Omental fat pad (tissue), 4 donors: ENCODE results near the gene UBE2E3. TPM values are rescaled to one million over a fixed set of nuclear protein-coding genes. Genes with fewer than 3 reads are reported as not detected.

Source experiments
- ATAC-seq: fragments of 150-250 bp; one replicate; pipeline ENCODE4 v1.9.1; 2016; ENCODE audit warnings: mild to moderate bottlenecking, moderate library complexity; ENCODE audit not compliant: low FRiP score
- DNase-seq: peaks from one replicate; pipeline ENCODE4 v3.0.0-alpha.2; 2019; ENCODE audit warnings: low spot score
- total RNA-seq, 4 donors: library from RNA; depleted of rRNA; stranded (reverse); fragments of >200 nt; gene quantifications; one replicate each; pipeline ENCODE4 v1.1.0, GENCODE V29; 2016
- TF ChIP-seq, protein P1 (sequence below), 3 donors: fragments of 450-650 bp; IDR thresholded peaks; one replicate each; pipeline ENCODE4 v1.5.1; 2016 to 2017; ENCODE audit warnings: antibody characterized with exemption in 3 of 3, mild to moderate bottlenecking in 3 of 3, moderate library complexity in 2 of 3

Gene UBE2E3
- total RNA-seq, 4 donors from 2014 or later = 46.4 to 63.7 (median 55.7) TPM

DNA sequence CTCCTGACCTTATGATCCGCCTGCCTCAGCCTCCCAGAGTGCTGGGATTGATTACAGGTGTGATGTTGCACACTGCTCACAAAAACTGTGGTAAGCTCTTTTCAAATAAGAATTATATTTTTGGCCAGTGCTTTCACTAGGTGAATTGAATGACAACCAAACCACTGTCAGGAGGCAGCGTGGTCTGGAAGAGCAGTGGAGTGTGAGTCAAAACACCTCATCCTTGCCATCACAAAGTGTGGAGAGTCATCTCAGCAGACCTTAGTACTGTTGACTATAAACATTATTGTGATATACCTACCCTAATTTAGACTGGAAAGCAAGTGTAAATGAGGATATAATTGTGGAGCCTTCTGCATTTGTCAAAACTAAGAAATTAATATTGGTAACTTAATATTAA is 61.3 kb downstream of the UBE2E3 start:
- TF ChIP-seq, protein P1, sequence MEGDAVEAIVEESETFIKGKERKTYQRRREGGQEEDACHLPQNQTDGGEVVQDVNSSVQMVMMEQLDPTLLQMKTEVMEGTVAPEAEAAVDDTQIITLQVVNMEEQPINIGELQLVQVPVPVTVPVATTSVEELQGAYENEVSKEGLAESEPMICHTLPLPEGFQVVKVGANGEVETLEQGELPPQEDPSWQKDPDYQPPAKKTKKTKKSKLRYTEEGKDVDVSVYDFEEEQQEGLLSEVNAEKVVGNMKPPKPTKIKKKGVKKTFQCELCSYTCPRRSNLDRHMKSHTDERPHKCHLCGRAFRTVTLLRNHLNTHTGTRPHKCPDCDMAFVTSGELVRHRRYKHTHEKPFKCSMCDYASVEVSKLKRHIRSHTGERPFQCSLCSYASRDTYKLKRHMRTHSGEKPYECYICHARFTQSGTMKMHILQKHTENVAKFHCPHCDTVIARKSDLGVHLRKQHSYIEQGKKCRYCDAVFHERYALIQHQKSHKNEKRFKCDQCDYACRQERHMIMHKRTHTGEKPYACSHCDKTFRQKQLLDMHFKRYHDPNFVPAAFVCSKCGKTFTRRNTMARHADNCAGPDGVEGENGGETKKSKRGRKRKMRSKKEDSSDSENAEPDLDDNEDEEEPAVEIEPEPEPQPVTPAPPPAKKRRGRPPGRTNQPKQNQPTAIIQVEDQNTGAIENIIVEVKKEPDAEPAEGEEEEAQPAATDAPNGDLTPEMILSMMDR (IDR thresholded peaks at IDR 0.05) = no peak
- ATAC-seq = no peak
- DNase-seq = no peak

GRCh38 chr2:181042706-181043105 is 62.3 kb downstream of the UBE2E3 start:
- DNase-seq (no peak), ATAC-seq (no peak)
- TF ChIP-seq, protein P1 (IDR thresholded peaks at IDR 0.05) = no peak

GRCh38 chr2:181046833-181047232 is 66.4 kb downstream of the UBE2E3 start:
- no peak for ATAC-seq
- TF ChIP-seq, protein P1 (IDR thresholded peaks at IDR 0.05) = no peak
- DNase-seq = no peak

GRCh38 chr2:181047829-181048228 is 67.4 kb downstream of the UBE2E3 start:
- no peak for ATAC-seq
- TF ChIP-seq, protein P1 (IDR thresholded peaks at IDR 0.05) = no peak
- no peak for DNase-seq

GRCh38 chr2:181051861-181052522 is 71.6 kb downstream of the UBE2E3 start:
- ATAC-seq = no peak
- DNase-seq = no peak
- TF ChIP-seq, protein P1 (IDR thresholded peaks at IDR 0.05) = no peak

DNA sequence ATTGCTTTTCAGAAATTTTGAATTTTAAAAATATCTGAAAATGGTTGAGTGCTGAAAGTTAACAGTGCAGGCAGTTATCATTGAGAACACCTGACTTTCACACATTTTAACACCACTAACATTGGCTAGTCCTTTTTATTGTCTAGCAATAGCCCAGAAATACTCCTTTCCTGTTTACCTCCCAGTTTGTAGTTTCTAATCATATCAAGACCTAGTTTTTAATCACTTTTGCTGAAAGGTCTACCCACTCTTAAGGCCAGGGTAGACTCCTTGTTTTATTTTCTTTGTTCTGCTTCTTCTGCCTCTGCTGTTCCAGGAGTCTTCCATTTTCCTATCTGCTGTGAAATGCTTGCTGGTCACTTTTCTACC is 72.1 kb downstream of the UBE2E3 start:
- ATAC-seq = no peak
- DNase-seq = no peak
- TF ChIP-seq, protein P1 (IDR thresholded peaks at IDR 0.05) = no peak

DNA sequence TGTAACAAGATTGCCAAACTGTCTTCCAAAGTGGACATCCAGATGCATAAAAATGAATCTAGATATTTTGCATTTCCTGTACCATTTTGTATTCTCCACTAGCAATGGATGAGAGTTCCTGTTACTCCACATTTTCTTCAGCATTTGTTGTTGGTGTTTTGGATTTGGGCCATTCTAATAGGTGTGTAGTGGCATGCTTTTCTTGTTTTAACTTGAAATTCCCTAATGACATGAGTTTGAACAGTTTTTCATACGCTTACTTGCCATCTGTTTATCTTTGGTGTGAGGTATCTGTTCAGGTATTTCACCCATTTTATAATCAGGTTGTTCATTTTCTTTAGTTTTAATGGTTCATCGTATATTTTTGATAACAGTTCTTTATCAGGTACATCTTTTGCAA is 73.9 kb downstream of the UBE2E3 start:
- ATAC-seq (no peak), DNase-seq (no peak)
- TF ChIP-seq, protein P1 (IDR thresholded peaks at IDR 0.05) = no peak
